WERI-Rb-1 (cell line): ENCODE measurements around the gene EXOC6.
"Not testable (repeated sequence)": the region's sequence is repeated elsewhere in the genome, so short reads cannot be mapped to it uniquely, and the experiment has no call there.

ENCODE experiments used
- DNase-seq: peaks from one replicate; pipeline ENCODE4 v3.0.0-alpha.2; 2020
- H3K27ac ChIP-seq: fragments of 250-450 bp; sonication (Bioruptor Pico); 2 replicates; pipeline ENCODE4 v1.5.1; 2020; ENCODE audit warnings: mild to moderate bottlenecking, moderate library complexity
- H3K27me3 ChIP-seq: fragments of 250-450 bp; sonication (Bioruptor Pico); 2 replicates; pipeline ENCODE4 v1.5.1; 2021; ENCODE audit warnings: mild to moderate bottlenecking, low read depth, moderate library complexity; ENCODE audit not compliant: insufficient read depth, severe bottlenecking
- H3K36me3 ChIP-seq: fragments of 250-450 bp; sonication (Bioruptor Pico); 2 replicates; pipeline ENCODE4 v1.5.1; 2020; ENCODE audit warnings: mild to moderate bottlenecking, moderate library complexity
- H3K4me3 ChIP-seq: 2 replicates; pipeline ENCODE4 v1.5.1; 2011; ENCODE audit warnings: low read depth, mild to moderate bottlenecking, control low read depth, low read length
- H3K9me3 ChIP-seq: fragments of 250-450 bp; sonication (Bioruptor Pico); 2 replicates; pipeline ENCODE4 v1.5.1; 2021; ENCODE audit warnings: mild to moderate bottlenecking, moderate library complexity; ENCODE audit not compliant: severe bottlenecking
- TF ChIP-seq, protein P1 (sequence below): IDR thresholded peaks from 2 replicates; pipeline ENCODE4 v1.5.1; 2011; ENCODE audit warnings: low read depth, mild to moderate bottlenecking, control low read depth, inconsistent platforms, low read length

The EXOC6 gene

DNA sequence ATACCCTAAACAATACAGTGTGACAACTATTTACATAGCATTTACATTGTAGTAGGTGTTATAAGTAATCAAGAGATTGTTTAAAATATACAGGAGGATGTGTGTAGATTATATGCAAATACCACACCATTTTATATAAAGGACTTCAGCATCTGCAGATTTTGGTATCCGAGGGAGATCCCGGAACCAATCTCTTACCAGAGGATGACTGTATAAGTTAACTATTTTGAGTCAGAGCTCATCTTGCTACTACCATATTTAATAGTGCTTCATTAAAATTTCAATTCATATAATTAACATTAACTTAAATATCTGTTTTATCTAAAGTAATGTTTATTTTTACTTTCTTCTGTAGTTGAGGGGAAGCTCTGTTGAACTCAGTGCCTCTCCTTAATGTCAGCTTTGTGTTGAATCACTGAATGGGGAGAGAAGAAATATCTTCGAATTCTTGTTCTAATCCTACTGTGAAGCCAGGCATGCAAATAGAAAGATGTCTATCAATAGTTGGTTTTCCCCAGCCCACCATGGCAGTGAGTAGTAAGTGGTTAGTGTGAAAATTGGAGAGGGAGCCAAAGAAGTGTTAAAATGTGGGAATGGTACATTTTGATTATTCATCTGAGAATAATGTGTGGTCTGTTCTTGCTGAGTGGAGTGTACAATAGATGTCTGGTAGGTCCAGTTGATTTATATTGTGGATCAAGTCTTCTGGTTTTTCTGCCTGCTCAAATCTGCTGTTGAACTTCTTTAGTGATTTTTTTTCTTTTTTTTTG, 122.2 kb downstream of the EXOC6 start:
- H3K9me3 ChIP-seq = peaks cover 8% of the 10 kb centered on the region
- H3K36me3 ChIP-seq = no peaks in the 10 kb centered on the region; the same call in none of the 2 replicates
- TF ChIP-seq, protein P1, sequence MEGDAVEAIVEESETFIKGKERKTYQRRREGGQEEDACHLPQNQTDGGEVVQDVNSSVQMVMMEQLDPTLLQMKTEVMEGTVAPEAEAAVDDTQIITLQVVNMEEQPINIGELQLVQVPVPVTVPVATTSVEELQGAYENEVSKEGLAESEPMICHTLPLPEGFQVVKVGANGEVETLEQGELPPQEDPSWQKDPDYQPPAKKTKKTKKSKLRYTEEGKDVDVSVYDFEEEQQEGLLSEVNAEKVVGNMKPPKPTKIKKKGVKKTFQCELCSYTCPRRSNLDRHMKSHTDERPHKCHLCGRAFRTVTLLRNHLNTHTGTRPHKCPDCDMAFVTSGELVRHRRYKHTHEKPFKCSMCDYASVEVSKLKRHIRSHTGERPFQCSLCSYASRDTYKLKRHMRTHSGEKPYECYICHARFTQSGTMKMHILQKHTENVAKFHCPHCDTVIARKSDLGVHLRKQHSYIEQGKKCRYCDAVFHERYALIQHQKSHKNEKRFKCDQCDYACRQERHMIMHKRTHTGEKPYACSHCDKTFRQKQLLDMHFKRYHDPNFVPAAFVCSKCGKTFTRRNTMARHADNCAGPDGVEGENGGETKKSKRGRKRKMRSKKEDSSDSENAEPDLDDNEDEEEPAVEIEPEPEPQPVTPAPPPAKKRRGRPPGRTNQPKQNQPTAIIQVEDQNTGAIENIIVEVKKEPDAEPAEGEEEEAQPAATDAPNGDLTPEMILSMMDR = no peak
- H3K4me3 ChIP-seq = no peak overlapping the region
- no peak for DNase-seq
- no peak overlapping the region for H3K27ac ChIP-seq
- no peaks in the 10 kb centered on the region for H3K27me3 ChIP-seq

DNA sequence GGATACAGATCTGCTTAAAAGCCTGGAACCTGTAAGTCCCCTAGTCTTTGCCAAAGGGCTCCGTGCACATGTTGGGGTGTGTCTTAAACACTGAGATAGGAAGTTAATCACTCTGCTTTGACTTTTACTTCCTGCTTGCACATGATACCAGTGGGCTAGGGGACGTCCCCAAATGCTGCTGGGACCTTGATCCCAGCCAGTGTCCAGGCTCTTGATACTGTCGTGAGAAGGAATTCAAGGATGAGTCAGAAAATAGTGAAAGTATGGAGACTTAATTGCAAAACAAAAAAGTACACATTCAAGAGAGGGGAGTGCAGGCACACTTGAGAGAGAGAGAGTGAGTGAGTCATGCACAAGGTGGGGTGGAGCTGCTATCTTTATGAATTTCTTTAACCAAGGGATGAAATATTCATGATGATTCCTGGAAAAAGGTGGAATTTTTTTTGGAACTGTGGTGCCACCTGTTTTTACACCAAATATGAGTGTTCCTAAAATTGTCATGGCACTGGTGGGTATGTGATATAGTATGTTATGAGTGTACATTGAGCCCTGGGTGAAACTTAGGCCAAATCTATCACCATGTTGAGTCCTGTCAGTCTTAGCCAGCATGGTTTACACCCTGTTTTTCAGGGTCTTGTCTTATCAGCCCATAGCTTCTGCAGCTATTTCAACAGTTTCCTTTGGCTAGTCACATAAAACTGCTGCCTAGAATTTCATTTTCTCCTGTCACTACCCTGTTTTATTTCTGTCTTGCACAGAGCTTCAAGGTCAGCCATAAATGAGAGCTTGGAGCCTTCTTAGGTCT, 123.9 kb downstream of the EXOC6 start:
- Histone ChIP-seq H3K27ac (no peak overlapping the region), H3K27me3 (no peaks in the 10 kb centered on the region), H3K36me3 (no peaks in the 10 kb centered on the region; the same call in none of the 2 replicates), H3K9me3 (peaks cover 8% of the 10 kb centered on the region), H3K4me3 (no peak overlapping the region)
- no peak for DNase-seq
- TF ChIP-seq, protein P1 = no peak

DNA sequence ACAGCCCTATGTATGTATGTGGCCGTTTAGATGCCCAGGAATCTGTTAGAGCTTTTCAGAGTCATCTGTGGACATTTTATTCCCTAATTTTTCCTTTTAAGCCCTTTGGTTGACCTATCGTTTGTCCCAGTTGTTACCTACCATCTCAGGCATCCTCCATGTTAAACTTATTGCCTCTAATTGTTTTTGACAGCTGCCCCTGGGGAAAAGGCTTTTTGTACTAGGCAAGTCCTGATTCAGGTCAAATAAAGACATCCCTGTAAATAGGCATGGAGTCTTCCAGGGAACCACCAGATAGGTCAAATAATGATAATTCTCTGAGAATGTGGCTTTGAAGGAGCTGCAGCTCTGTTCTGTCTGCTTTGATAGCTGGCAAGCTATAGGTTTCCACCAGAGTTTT, 124.6 kb downstream of the EXOC6 start:
- Histone ChIP-seq H3K36me3 (no peaks in the 10 kb centered on the region; the same call in none of the 2 replicates), H3K27me3 (no peaks in the 10 kb centered on the region), H3K9me3 (peaks cover 8% of the 10 kb centered on the region), H3K27ac (no peak overlapping the region), H3K4me3 (no peak overlapping the region)
- TF ChIP-seq, protein P1 = no peak
- DNase-seq = no peak

DNA sequence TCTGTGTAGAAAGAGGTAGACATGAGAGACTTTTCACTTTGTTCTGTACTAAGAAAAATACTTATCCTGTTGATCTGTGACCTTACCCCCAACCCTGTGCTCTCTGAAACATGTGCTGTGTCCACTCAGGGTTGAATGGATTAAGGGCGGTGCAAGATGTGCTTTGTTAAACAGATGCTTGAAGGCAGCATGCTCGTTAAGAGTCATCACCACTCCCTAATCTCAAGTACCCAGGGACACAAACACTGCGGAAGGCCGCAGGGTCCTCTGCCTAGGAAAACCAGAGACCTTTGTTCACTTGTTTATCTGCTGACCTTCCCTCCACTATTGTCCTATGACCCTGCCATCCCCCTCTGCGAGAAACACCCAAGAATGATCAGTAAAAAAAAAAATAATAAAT, 128.0 kb downstream of the EXOC6 start:
- DNase-seq, H3K27me3 ChIP-seq, H3K4me3 ChIP-seq, H3K36me3 ChIP-seq, H3K9me3 ChIP-seq: not testable (repeated sequence)
- peak overlapping the region; percentile 9; the same call in 1 of the 2 replicates for H3K27ac ChIP-seq

DNA sequence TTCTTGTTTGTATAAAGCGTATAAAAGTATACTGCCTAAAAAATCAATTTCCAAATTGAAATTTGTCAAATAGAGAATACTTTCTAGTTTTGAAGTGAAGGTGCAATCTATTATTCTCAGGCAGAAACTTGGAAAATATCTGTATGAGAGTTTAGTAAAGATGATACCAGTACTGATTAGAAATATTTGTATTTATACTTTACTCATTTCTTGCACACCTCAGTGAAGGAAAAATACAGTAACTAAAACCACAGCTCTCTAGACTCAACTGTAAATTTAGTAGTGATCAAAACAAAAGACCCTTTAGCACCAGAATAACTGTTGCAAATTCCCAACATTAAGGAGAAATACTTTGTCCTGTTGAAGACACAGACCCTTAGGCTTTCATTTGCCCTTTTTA, 140.9 kb downstream of the EXOC6 start:
- H3K27me3 ChIP-seq = no peaks in the 10 kb centered on the region
- H3K27ac ChIP-seq = no peak overlapping the region
- H3K4me3 ChIP-seq = no peak overlapping the region
- no peaks in the 10 kb centered on the region for H3K9me3 ChIP-seq
- TF ChIP-seq, protein P1 = no peak
- H3K36me3 ChIP-seq = no peaks in the 10 kb centered on the region
- no peak for DNase-seq

DNA sequence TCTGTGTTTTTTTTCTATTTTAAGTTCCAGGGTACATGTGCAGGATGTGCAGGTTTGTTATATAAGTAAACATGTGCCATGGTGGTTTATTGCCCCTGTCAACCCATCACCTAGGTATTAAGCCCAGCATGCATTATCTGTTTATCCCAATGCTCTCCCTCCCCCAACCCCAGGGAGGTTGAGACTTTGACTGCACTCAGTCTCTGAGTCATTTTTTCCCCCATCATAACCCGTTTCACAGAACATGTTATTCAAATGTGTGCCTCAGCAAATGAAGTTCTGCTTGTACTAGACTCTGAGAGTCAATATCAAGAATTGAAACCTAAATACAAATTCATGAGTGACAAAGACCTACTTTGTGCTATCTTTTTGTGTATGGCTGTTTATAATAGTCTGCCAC, 142.3 kb downstream of the EXOC6 start:
- Histone ChIP-seq H3K9me3 (no peaks in the 10 kb centered on the region), H3K4me3 (no peak overlapping the region), H3K36me3 (no peaks in the 10 kb centered on the region), H3K27ac (no peak overlapping the region), H3K27me3 (no peaks in the 10 kb centered on the region)
- TF ChIP-seq, protein P1 = no peak
- DNase-seq = no peak
